ENCODE measurements around the gene PCSK5.

PCSK5 gene

GRCh38 chr9:76020652-76021051 lies 130.2 kb downstream of the PCSK5 start:
- Histone ChIP-seq H3K36me3 (replicated peaks) (no peaks in the 10 kb centered on the region), H3K27ac (no peak overlapping the region), H3K4me3 (ENCODE audit: low read depth, low read length) (no peak overlapping the region), H3K27me3 (replicated peaks) (no peaks in the 10 kb centered on the region)
- DNase-seq = no peak
- TF ChIP-seq CTCF (IDR thresholded peaks at IDR 0.05; ENCODE audit: low read depth, low read length, missing control alignments) = no peak
- in situ Hi-C loops (cut with HindIII; ENCODE audit: low pct_ligation_motif_present, low sequenced_read_pairs) = no loop called here

GRCh38 chr9:76022317-76022716 lies 131.8 kb downstream of the PCSK5 start:
- in situ Hi-C loops (cut with HindIII; ENCODE audit: low pct_ligation_motif_present, low sequenced_read_pairs) = no loop called here
- no peak for TF ChIP-seq CTCF (IDR thresholded peaks at IDR 0.05; ENCODE audit: low read depth, low read length, missing control alignments)
- Histone ChIP-seq H3K27ac (no peak overlapping the region), H3K27me3 (replicated peaks) (no peaks in the 10 kb centered on the region), H3K4me3 (ENCODE audit: low read depth, low read length) (no peak overlapping the region), H3K36me3 (replicated peaks) (no peaks in the 10 kb centered on the region)
- no peak for DNase-seq

GRCh38 chr9:76023715-76024195 lies 133.3 kb downstream of the PCSK5 start:
- H3K36me3 ChIP-seq (replicated peaks) = no peaks in the 10 kb centered on the region
- H3K4me3 ChIP-seq (ENCODE audit: low read depth, low read length) = no peak overlapping the region
- in situ Hi-C loops (cut with HindIII; ENCODE audit: low pct_ligation_motif_present, low sequenced_read_pairs) = no loop called here
- no peak overlapping the region for H3K27ac ChIP-seq
- TF ChIP-seq CTCF (IDR thresholded peaks at IDR 0.05; ENCODE audit: low read depth, low read length, missing control alignments) = no peak
- no peaks in the 10 kb centered on the region for H3K27me3 ChIP-seq (replicated peaks)
- DNase-seq = no peak

GRCh38 chr9:76025286-76025685 lies 134.8 kb downstream of the PCSK5 start:
- Histone ChIP-seq H3K36me3 (replicated peaks) (no peaks in the 10 kb centered on the region), H3K27ac (no peak overlapping the region), H3K4me3 (ENCODE audit: low read depth, low read length) (no peak overlapping the region), H3K27me3 (replicated peaks) (no peaks in the 10 kb centered on the region)
- in situ Hi-C loops (cut with HindIII; ENCODE audit: low pct_ligation_motif_present, low sequenced_read_pairs) = no loop called here
- TF ChIP-seq CTCF (IDR thresholded peaks at IDR 0.05; ENCODE audit: low read depth, low read length, missing control alignments) = no peak
- DNase-seq = no peak

GRCh38 chr9:76026796-76027195 lies 136.3 kb downstream of the PCSK5 start:
- H3K4me3 ChIP-seq (ENCODE audit: low read depth, low read length) = no peak overlapping the region
- TF ChIP-seq CTCF (IDR thresholded peaks at IDR 0.05; ENCODE audit: low read depth, low read length, missing control alignments) = no peak
- H3K27ac ChIP-seq = no peak overlapping the region
- no peaks in the 10 kb centered on the region for H3K27me3 ChIP-seq (replicated peaks)
- DNase-seq = no peak
- H3K36me3 ChIP-seq (replicated peaks) = no peaks in the 10 kb centered on the region
- in situ Hi-C loops (cut with HindIII; ENCODE audit: low pct_ligation_motif_present, low sequenced_read_pairs) = no loop called here

GRCh38 chr9:76027416-76027815 lies 136.9 kb downstream of the PCSK5 start:
- Histone ChIP-seq H3K27me3 (replicated peaks) (no peaks in the 10 kb centered on the region), H3K4me3 (ENCODE audit: low read depth, low read length) (no peak overlapping the region), H3K36me3 (replicated peaks) (no peaks in the 10 kb centered on the region), H3K27ac (no peak overlapping the region)
- no peak for TF ChIP-seq CTCF (IDR thresholded peaks at IDR 0.05; ENCODE audit: low read depth, low read length, missing control alignments)
- in situ Hi-C loops (cut with HindIII; ENCODE audit: low pct_ligation_motif_present, low sequenced_read_pairs) = no loop called here
- DNase-seq = no peak
